Endothelial cell of umbilical vein (primary cell): Measurements from ENCODE around the gene RUFY3. TPM values are rescaled to one million over a fixed set of nuclear protein-coding genes. Genes with fewer than 3 reads are reported as not detected.

Source experiments
- BruUV-seq: library from RNA; stranded (reverse); fragments of 400-500 nt; replicated peaks from 2 replicates; lab custom pipeline; 2021; lab: Mats Ljungman, UMichigan
- CTCF ChIA-PET: fragments of 300-600, 350-600 bp; sonication (Branson Sonifier 250); formaldehyde crosslinking; loops from one replicate; lab custom pipeline; 2021; ENCODE audit warnings: antibody characterized with exemption, inconsistent platforms; lab: Charles Lee
- POLR2A ChIA-PET: fragments of 300-600, 350-600 bp; sonication (Branson Sonifier 250); formaldehyde crosslinking; loops from one replicate; lab custom pipeline; 2021; ENCODE audit warnings: antibody characterized with exemption, inconsistent platforms; lab: Charles Lee
- DNase-seq: peaks from one replicate; pipeline ENCODE4 v3.0.0-alpha.2; 2011; ENCODE audit warnings: low read depth, low spot score
- FAIRE-seq: peaks from 2 replicates; lab custom pipeline; 2011; peaks lifted over from hg19 to GRCh38; lab: Jason Lieb, UNC
- H2AFZ ChIP-seq: 2 replicates; pipeline ENCODE4 v1.6.0; 2012; ENCODE audit warnings: low read depth, low read length, control low read depth, inconsistent platforms
- H3K27ac ChIP-seq: 2 replicates; pipeline ENCODE4 v1.5.1; 2011; ENCODE audit warnings: low read depth, mild to moderate bottlenecking, control low read depth, low read length, moderate library complexity; ENCODE audit not compliant: insufficient read depth
- H3K27me3 ChIP-seq, 2 experiments: 2 replicates each; pipeline versions ENCODE4 v1.6.0 to v1.6.1; 2011; ENCODE audit warnings: low read length in 2 of 2, mixed read lengths in 1 of 2; ENCODE audit not compliant: control insufficient read depth in 2 of 2, insufficient read depth in 2 of 2
- H3K36me3 ChIP-seq, 2 experiments: 2 replicates in 1 of 2; 3 replicates in 1 of 2; pipeline ENCODE4 v1.5.1; 2011; ENCODE audit warnings: low read length in 2 of 2, mild to moderate bottlenecking in 1 of 2, moderate library complexity in 1 of 2; ENCODE audit not compliant: control insufficient read depth in 2 of 2, insufficient read depth in 2 of 2; ENCODE audit errors: extremely low read depth in 1 of 2
- H3K4me1 ChIP-seq: 3 replicates; pipeline ENCODE4 v1.5.1; 2011; ENCODE audit warnings: mild to moderate bottlenecking, low read length; ENCODE audit not compliant: control insufficient read depth, insufficient read depth; ENCODE audit errors: extremely low read depth
- H3K4me2 ChIP-seq: 2 replicates; pipeline ENCODE4 v1.6.1; 2011; ENCODE audit warnings: low read length, control low read depth, mixed read lengths; ENCODE audit not compliant: insufficient read depth
- H3K4me3 ChIP-seq, 3 experiments: fragments of 200-600 bp in 1 of 3; sonication (generic), shearing (Covaris generic) in 1 of 3; replicated peaks in 1 of 3; 2 replicates each; pipeline ENCODE4 v1.5.1; 2011 to 2016; ENCODE audit warnings: control low read depth in 3 of 3, low read length in 3 of 3, mild to moderate bottlenecking in 2 of 3, inconsistent platforms in 1 of 3, low read depth in 1 of 3, moderate library complexity in 1 of 3; ENCODE audit not compliant: insufficient read depth in 1 of 3
- H3K79me2 ChIP-seq: 2 replicates; pipeline ENCODE4 v1.6.0; 2012; ENCODE audit warnings: low read length, inconsistent platforms; ENCODE audit not compliant: control insufficient read depth, insufficient read depth
- H3K9ac ChIP-seq: replicated peaks from 2 replicates; pipeline ENCODE3; 2011; ENCODE audit warnings: low read length, control low read depth; ENCODE audit not compliant: insufficient read depth; ENCODE audit errors: extremely low read depth
- H3K9me1 ChIP-seq: replicated peaks from 3 replicates; pipeline ENCODE4 v1.6.0; 2011; ENCODE audit warnings: mild to moderate bottlenecking, low read length; ENCODE audit not compliant: control insufficient read depth, insufficient read depth; ENCODE audit errors: extremely low read depth
- H3K9me3 ChIP-seq: replicated peaks from 2 replicates; pipeline ENCODE4 v1.5.1; 2012; ENCODE audit warnings: low read length, inconsistent platforms; ENCODE audit not compliant: control insufficient read depth, insufficient read depth
- H4K20me1 ChIP-seq: replicated peaks from 2 replicates; pipeline ENCODE3; 2011; ENCODE audit warnings: mild to moderate bottlenecking, low read length; ENCODE audit not compliant: control insufficient read depth, insufficient read depth; ENCODE audit errors: extremely low read depth
- CTCF ChIP-seq, 2 donors: IDR thresholded peaks; 1 replicate in 1 of 2; 2 replicates in 1 of 2; pipeline ENCODE4 v1.5.1; 2011; ENCODE audit warnings: low read length in 2 of 2, mild to moderate bottlenecking in 2 of 2, moderate library complexity in 2 of 2, control low read depth in 1 of 2, inconsistent platforms in 1 of 2, low read depth in 1 of 2; ENCODE audit not compliant: insufficient read depth in 1 of 2; ENCODE audit errors: extremely low read depth in 1 of 2
- EZH2 ChIP-seq: IDR thresholded peaks from 2 replicates; pipeline ENCODE4 v1.6.1; 2012; ENCODE audit warnings: borderline replicate concordance, low read depth, mild to moderate bottlenecking, moderate library complexity, low read length, inconsistent platforms; ENCODE audit not compliant: severe bottlenecking
- JUN ChIP-seq: IDR thresholded peaks from 2 replicates; pipeline ENCODE4 v1.6.1; 2011; ENCODE audit warnings: borderline replicate concordance, low read depth; ENCODE audit not compliant: insufficient read length, insufficient read depth
- MAX ChIP-seq: IDR thresholded peaks from 2 replicates; pipeline ENCODE4 v1.6.1; 2011; ENCODE audit not compliant: insufficient read depth, insufficient read length
- POLR2AphosphoS5 ChIP-seq: IDR thresholded peaks from 2 replicates; pipeline ENCODE4 v1.6.1; 2012; ENCODE audit warnings: low read depth, mild to moderate bottlenecking, control low read depth, low read length, moderate library complexity; ENCODE audit not compliant: insufficient read depth
- dilution Hi-C: fragments of 300-500 bp; cut with MboI; formaldehyde crosslinking; loops from one replicate; pipeline ENCODE4 v1.15.0; 2019; ENCODE audit warnings: low sequenced_read_pairs; ENCODE audit not compliant: extremely low pct_ligation_motif_present
- intact Hi-C: fragments of 100-400 bp; cut with micrococcal nuclease; formaldehyde crosslinking; loops from one replicate; pipeline ENCODE4 v1.10.0; 2022
- polyA plus RNA-seq, 4 experiments: library from polyadenylated mRNA; depleted of rRNA in 3 of 4; stranded (reverse) in 3 of 4; unstranded in 1 of 4; fragments of >200 nt; gene quantifications; 2 replicates each; pipeline versions ENCODE4 v1.2.1 to v1.2.3, GENCODE V29; 2011 to 2012; ENCODE audit warnings: missing spikeins in 1 of 4
- total RNA-seq: library from RNA; stranded (reverse); gene quantifications from 2 replicates; pipeline ENCODE4 v1.2.3, GENCODE V29; 2021

RUFY3 gene
- total and polyA plus RNA-seq, 2 donors (not counting 3 experiments of a cell fraction or from before 2014, with no cell fraction given), result 10.0 to 52.8 TPM

DNA sequence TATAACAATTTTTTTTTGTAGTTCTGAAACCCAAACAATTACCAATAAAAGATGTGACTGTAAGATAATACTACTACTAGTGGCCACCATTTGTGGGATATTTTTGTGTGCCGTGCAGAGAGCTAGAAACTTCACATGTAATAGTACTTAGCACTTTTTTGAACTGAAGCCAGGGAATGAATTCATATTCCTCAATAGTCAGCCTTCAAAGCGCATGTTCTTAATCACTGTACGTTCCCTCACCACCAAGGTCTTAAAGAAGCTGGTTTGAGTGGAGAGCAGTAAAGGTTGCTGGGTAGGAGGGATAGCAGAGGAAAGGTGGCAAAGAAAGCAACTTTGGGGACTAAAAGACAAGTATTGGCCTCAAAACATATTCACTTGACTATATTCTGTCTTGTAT is 9.6 kb upstream of the RUFY3 start:
- Histone ChIP-seq H3K4me1 (peaks cover 5% of the 10 kb centered on the region), H3K9ac (no peak overlapping the region), H3K4me2 (no peak overlapping the region), H3K4me3 (no peak overlapping the region), H2AFZ (no peak overlapping the region), H3K27ac (no peak overlapping the region), H3K9me3 (no peaks in the 10 kb centered on the region), H3K79me2 (peaks cover 43% of the 10 kb centered on the region), H4K20me1 (no peaks in the 10 kb centered on the region), H3K27me3 (no peaks in the 10 kb centered on the region), H3K9me1 (no peaks in the 10 kb centered on the region), H3K36me3 (no peaks in the 10 kb centered on the region)
- intact Hi-C loops (no loop called here), dilution Hi-C loops (no loop called here)
- no TSS peak for BruUV-seq
- TF ChIP-seq POLR2AphosphoS5 (no peak), CTCF (IDR thresholded peaks at IDR 0.05; ENCODE audit: extremely low read depth in 1 of 2, insufficient read depth in 1 of 2, low read depth in 1 of 2, low read length in 2 of 2) (no peak), MAX (no peak), JUN (no peak), EZH2 (no peak)
- ChIA-PET POLR2A (no interaction called here), CTCF (no interaction called here)
- FAIRE-seq, result no peak
- DNase-seq, result no peak
